Stimulated activated naive CD8-positive, alpha-beta T cell treated with anti-CD3 and anti-CD28 coated beads, Interleukin-15, amount 100 ng/mL, for 72 hours (primary cell): ENCODE data around the gene ADSS2.
"Not testable (repeated sequence)": the region's sequence is repeated elsewhere in the genome, so short reads cannot be mapped to it uniquely, and the experiment has no call there.

ENCODE experiments used
- ATAC-seq: fragments of 150-1000 bp; cut with Tn5 transposase; 2 replicates; pipeline ENCODE4 v1.10.0; 2021; ENCODE audit warnings: mild to moderate bottlenecking, moderate library complexity
- DNase-seq, 2 donors: peaks; one replicate each; pipeline ENCODE4 v3.0.0; 2021 to 2022
- H3K27ac Mint-ChIP-seq, 2 donors: one replicate each; pipeline ENCODE4 v1.8.0; 2022; ENCODE audit warnings: mild to moderate bottlenecking in 2 of 2, mixed read lengths in 2 of 2, moderate library complexity in 2 of 2
- H3K27me3 Mint-ChIP-seq: one replicate; pipeline ENCODE4 v1.8.0; 2022; ENCODE audit warnings: mixed read lengths
- H3K4me1 Mint-ChIP-seq: one replicate; pipeline ENCODE4 v1.8.0; 2022; ENCODE audit warnings: mild to moderate bottlenecking, mixed read lengths
- H3K4me3 Mint-ChIP-seq, 2 donors: one replicate each; pipeline ENCODE4 v1.8.0; 2022; ENCODE audit warnings: mild to moderate bottlenecking in 2 of 2, mixed read lengths in 2 of 2, moderate library complexity in 1 of 2
- H3K9me3 Mint-ChIP-seq, 2 donors: one replicate each; pipeline ENCODE4 v1.8.0; 2022; ENCODE audit warnings: mixed read lengths in 2 of 2

The ADSS2 gene

DNA sequence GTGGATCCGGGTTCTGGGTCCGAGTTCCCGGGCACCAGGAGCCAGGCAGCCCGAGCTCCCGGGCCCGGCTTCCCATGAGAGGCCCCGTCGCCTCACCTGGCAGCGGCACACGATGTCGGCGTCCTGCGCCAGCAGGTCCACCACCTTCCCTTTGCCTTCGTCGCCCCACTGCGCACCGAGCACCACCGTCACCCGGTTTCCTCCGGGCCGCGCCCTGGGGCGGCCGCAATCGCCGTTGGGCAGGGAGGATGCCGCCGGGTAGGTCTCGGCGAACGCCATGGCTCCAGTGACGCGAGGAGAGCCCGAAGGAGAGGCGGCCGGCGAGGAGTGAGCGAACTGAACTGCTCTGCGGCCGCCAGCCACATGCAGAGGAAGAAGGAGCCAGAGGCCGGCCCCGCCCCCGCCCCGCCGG, at the start of gene ADSS2:
ADSS2 (minus strand) TSS at position 371 of the 412 bp plus-strand sequence; CDS start at position 279, 92 bp downstream.
- H3K27me3 Mint-ChIP-seq, result no peaks in the 10 kb centered on the region
- H3K4me1 Mint-ChIP-seq, result peaks cover 58% of the 10 kb centered on the region
- H3K27ac Mint-ChIP-seq, result peak within 1 kb of the TSS; percentile 98
- no peak for DNase-seq
- H3K4me3 Mint-ChIP-seq, result peak within 1 kb of the TSS; percentile 82 to 97
- H3K9me3 Mint-ChIP-seq, result no peaks in the 10 kb centered on the region
- ATAC-seq, result no peak

DNA sequence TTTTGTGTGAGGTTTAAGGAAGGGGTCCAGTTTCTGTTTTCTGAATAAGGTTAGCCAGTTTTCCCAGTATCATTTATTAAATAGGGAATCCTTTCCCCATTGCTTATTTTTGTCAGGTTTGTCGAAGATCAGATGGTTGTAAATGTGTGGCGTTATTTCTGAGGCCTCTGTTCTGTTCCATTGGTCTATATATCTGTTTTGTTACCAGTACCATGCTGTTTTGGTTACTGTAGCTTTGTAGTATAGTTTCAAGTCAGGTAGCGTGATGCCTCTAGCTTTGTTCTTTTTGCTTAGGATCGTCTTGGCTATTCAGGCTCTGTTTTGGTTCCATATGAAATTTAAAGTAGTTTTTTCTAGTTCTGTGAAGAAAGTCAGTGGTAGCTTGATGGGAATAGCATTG, 48.8 kb upstream of the ADSS2 start:
- ATAC-seq, DNase-seq, H3K27me3 Mint-ChIP-seq, H3K27ac Mint-ChIP-seq, H3K4me3 Mint-ChIP-seq, H3K4me1 Mint-ChIP-seq, H3K9me3 Mint-ChIP-seq: not testable (repeated sequence)

DNA sequence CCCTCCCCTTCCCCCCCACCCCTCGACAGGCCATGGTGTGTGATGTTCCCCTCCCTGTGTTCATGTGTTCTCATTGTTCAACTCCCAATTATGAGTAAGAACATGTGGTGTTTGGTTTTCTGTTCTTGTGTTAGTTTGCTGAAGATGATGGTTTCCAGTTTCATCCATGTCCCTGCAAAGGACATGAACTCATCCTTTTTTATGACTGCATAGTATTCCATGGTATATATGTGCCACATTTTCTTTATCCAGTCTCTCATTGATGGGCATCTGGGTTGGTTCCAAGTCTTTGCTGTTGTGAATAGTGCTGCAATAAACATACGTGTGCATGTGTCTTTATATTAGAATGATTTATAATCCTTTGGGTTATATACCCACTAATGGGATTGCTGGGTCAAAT, 47.8 kb upstream of the ADSS2 start:
- ATAC-seq, H3K27me3 Mint-ChIP-seq, H3K9me3 Mint-ChIP-seq, H3K27ac Mint-ChIP-seq, DNase-seq, H3K4me1 Mint-ChIP-seq, H3K4me3 Mint-ChIP-seq: not testable (repeated sequence)

DNA sequence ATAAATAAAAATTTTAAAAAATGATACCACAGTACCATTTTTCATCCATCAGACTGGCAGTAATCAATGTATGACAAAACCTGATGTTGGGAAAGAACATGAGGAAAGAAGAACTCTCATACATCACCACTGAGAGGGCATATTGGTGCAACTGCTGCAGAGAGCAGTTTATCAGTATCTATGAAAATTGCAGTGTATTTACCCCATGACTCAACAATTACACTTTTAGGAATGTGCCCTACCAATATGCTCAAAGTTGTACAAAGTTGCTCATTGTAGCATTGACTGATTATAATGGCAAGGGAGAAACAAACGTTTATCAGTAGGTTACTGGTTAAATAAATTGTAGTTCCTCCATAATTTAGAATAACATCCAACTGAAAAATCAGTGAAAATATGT, 46.1 kb upstream of the ADSS2 start:
- no peak for ATAC-seq
- no peaks in the 10 kb centered on the region for H3K27me3 Mint-ChIP-seq
- H3K4me1 Mint-ChIP-seq, result no peaks in the 10 kb centered on the region
- no peak overlapping the region for H3K4me3 Mint-ChIP-seq
- H3K27ac Mint-ChIP-seq, result no peak overlapping the region
- no peak for DNase-seq
- peaks cover 5 to 8% of the 10 kb centered on the region in 2 donors for H3K9me3 Mint-ChIP-seq

DNA sequence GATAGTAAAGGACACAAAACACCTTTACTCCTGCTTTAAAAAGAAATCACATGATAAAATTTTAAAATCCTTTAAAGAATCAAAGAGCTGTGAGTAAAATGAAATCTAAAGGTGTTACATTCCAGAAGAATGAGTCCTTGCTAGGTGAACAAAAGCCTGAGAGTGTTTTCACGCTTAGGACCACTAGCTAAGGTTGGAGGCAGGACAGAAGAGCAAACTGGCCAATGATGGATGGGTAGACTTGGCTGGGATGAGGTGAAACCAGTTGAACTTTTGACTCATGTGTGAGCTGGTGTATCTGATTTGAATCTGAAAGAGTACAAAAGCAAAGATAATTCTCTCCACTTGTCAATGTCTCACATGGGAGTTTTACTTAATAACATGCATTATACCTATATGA, 44.5 kb upstream of the ADSS2 start:
- Mint-ChIP-seq H3K27me3 (no peaks in the 10 kb centered on the region), H3K9me3 (peaks cover 5 to 13% of the 10 kb centered on the region in 2 donors), H3K4me3 (no peak overlapping the region), H3K4me1 (no peaks in the 10 kb centered on the region), H3K27ac (no peak overlapping the region)
- no peak for DNase-seq
- ATAC-seq, result no peak

DNA sequence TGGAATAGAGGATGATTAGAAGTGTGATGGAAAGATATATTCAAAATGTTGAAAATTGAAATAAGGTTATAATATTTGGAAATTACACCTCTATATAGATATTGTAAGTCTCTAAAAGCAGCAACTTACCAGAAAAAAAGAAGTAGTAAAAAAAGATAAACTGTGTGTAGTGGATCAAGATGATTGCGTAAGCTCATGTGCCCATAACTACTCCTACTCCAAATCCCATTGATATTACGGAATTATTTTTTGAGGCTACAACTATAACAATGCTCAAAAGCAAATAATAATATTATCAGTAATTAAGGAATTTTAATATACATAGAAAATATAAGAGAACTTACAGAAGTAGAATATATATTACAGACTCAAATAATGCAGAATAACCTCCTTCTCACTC, 42.9 kb upstream of the ADSS2 start:
- H3K27me3 Mint-ChIP-seq, result no peaks in the 10 kb centered on the region
- ATAC-seq, result no peak
- peaks cover 0 to 6% of the 10 kb centered on the region in 2 donors for H3K9me3 Mint-ChIP-seq
- no peak for DNase-seq
- H3K27ac Mint-ChIP-seq, result no peak overlapping the region
- H3K4me1 Mint-ChIP-seq, result no peaks in the 10 kb centered on the region
- H3K4me3 Mint-ChIP-seq, result no peak overlapping the region

DNA sequence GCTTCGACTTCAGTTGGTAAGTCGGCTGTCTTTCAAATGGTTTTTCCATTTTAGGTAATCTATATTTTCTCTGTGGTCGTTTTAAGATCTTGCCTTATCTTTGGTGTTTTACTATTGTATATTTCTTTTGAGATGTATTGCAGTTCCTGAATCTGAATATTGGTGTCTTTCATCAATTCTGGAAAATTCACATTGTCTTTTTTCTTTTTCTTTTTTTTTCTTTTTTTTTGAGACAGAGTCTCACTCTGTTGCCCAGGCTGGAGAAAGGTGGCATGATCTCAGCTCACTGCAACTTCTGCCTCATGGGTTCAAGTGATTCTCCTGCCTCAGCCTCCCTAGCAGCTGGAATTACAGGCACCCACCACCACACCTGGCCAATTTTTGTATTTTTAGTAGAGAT, 33.3 kb upstream of the ADSS2 start:
- not testable (repeated sequence) for DNase-seq, H3K4me3 Mint-ChIP-seq, H3K4me1 Mint-ChIP-seq, H3K9me3 Mint-ChIP-seq, H3K27ac Mint-ChIP-seq, H3K27me3 Mint-ChIP-seq, ATAC-seq

DNA sequence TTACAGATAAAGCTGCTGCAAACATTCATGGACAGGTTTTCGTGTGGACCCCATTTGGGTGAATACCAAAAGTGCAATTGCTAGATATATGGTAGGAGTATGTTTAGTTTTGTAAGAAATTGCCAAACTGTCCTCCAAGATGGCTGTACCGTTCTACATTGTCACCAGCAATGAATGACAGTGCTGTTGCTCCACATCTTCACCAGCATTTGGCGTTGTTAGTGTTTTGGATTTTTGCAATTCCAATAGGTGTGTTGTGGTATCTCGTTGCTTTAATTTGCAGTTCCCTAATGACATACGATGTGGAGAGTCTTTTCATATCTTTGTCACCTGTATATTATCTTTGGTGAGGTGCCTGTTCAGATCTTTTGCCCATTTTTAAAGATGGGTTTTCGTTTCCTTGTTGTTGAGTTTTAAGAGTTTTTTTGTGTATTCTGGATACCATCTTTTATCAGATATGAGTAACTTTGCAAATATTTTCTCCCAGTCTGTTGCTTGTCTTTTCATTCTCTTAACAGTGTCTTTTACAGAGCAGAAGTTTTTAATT, 21.4 kb upstream of the ADSS2 start:
- H3K4me1 Mint-ChIP-seq, result no peaks in the 10 kb centered on the region
- no peak overlapping the region for H3K4me3 Mint-ChIP-seq
- H3K27me3 Mint-ChIP-seq, result no peaks in the 10 kb centered on the region
- peaks cover 0 to 7% of the 10 kb centered on the region in 2 donors for H3K9me3 Mint-ChIP-seq
- ATAC-seq (no peak), DNase-seq (no peak)
- H3K27ac Mint-ChIP-seq, result no peak overlapping the region

DNA sequence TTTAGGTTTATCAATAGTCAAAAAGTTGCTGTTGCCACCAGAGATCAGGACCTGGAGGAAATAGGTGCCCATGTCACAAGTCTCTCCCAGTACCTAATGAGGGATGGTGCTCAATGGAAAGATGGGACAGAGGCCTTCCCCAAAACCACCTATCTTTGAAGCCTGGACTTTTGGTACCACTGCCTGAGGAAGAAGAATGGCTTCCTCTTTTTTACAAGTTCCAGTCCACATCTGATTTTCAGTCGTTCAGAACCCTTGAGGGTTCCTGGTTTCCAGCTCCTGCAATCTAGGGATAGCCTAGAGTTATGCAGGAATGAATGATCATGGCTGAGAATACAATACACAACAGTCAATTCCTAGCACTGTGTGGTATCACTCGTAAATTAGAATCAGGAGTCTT, 15.0 kb upstream of the ADSS2 start:
- peaks cover 3% of the 10 kb centered on the region for H3K4me1 Mint-ChIP-seq
- no peaks in the 10 kb centered on the region for H3K27me3 Mint-ChIP-seq
- ATAC-seq (no peak), DNase-seq (no peak)
- no peak overlapping the region for H3K27ac Mint-ChIP-seq
- no peaks in the 10 kb centered on the region for H3K9me3 Mint-ChIP-seq
- H3K4me3 Mint-ChIP-seq, result no peak overlapping the region

DNA sequence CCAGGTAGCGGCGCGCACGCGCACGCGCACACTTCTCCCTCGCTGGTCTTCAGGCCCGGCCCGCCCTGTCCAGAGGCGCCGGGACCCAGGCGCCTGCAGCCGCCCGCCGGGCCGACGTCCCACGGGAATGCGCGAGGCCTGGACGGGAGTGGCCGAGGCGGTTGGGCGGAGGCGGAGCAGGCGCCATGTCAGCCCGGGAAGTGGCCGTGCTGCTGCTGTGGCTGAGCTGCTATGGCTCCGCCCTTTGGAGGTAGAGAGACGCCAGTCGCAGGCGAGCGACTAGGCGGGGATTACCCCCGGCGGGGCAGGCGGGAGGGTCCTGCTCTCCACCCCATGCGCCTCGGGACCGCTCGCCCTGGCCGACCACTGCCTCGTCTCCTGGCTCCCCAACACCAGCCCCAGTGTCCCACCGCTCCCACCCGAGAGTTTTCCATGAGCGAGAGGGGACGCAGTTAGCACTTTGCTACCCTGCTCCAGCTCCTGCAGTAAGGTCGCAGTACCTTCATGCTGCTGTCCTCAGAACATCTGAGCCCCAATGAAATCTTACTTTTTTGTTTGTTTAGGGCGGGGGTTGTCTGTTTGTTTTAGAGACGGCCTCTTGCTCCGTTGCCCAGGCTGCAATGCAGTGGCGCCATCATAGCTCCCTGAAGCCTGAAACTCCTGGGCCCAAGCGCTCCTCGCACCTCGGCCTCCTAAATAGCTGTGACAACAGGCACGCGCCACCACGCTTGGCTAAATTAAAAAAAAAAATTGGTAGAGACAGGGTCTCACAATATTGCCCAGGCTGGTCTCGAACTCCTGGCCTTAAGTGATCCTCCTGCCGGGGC, 9.7 kb upstream of the ADSS2 start, which contains the start of gene CATSPERE:
CATSPERE (plus strand) TSS at position 29 of the 827 bp plus-strand sequence; CDS start at position 186, 157 bp downstream.
- peak within 1 kb of the TSS; percentile 88 to 95 for H3K4me3 Mint-ChIP-seq
- peaks cover 22% of the 10 kb centered on the region for H3K4me1 Mint-ChIP-seq
- ATAC-seq (peak; percentile 97), DNase-seq (peak; percentile 73 to 80)
- H3K27ac Mint-ChIP-seq, result peak within 1 kb of the TSS; percentile 65 to 96
- peaks cover 0 to 4% of the 10 kb centered on the region in 2 donors for H3K9me3 Mint-ChIP-seq
- no peaks in the 10 kb centered on the region for H3K27me3 Mint-ChIP-seq

DNA sequence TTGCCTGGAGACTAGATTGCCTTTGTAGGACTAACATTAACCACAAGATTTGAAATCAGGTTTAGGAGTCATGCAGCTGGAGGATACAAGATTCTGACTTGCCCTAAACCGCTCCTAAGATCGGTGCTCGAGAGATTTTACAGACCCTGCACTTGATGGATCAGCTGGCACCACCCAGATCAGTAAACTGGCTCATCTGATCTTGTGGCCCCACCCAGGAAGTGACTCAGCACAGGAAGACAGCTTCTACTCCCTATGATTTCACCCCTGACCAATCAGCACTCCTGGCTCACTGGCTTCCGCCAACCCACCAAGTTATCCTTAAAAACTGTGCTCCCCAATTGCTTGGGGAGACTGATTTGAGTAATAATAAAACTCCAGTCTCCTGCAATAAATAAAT, 8.5 kb upstream of the ADSS2 start:
- H3K4me3 Mint-ChIP-seq, result peak overlapping the region; percentile 35 to 63
- no peak for ATAC-seq
- DNase-seq, result peak in 1 of 2 donors; percentile 45
- H3K27ac Mint-ChIP-seq, result peak overlapping the region in 1 of 2 donors; percentile 34
- no peaks in the 10 kb centered on the region for H3K27me3 Mint-ChIP-seq
- H3K9me3 Mint-ChIP-seq, result peaks cover 0 to 4% of the 10 kb centered on the region in 2 donors
- peaks cover 22% of the 10 kb centered on the region for H3K4me1 Mint-ChIP-seq

DNA sequence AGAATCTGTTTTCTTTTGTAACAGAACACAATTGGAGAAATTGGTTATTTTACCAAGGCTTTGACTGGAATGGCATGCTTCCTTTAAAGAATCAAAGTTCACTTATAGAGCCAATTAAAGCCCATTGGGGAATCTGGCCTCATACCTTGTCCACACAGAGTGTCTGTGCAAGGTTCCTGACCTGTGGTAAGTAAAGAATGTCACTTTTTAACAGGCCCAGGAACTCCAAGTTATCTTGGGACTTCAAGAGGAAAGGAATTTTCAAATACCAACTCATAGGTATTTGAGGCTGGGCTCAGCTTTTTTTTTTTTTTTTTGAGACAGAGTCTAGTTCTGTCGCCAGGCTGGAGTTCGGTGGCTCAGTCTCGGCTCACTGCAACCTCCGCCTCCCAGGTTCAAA, 7.1 kb upstream of the ADSS2 start:
- H3K27ac Mint-ChIP-seq, result no peak overlapping the region
- peaks cover 30% of the 10 kb centered on the region for H3K4me1 Mint-ChIP-seq
- no peak overlapping the region for H3K4me3 Mint-ChIP-seq
- ATAC-seq, result no peak
- H3K27me3 Mint-ChIP-seq, result no peaks in the 10 kb centered on the region
- peaks cover 0 to 4% of the 10 kb centered on the region in 2 donors for H3K9me3 Mint-ChIP-seq
- DNase-seq, result no peak

DNA sequence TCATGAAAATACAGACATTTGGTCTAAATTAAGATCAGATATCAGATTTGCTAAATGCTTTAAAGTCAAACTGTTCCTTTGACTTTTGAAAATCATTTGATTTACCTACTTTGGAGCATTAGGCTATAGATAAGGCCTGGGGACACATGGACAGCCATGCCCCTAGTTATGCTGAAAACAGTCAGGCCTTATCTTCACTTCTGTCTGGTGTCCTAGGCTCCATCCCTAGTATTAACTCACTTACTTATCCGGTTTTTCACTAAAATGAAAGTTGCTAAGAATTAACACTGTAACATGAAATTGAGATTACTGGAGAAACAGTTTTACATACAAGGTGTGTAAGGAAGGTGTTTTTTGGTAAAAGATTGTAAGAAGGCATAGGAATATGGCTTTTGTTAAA, 4.9 kb upstream of the ADSS2 start:
- Mint-ChIP-seq H3K9me3 (peaks cover 0 to 4% of the 10 kb centered on the region in 2 donors), H3K27ac (no peak overlapping the region), H3K27me3 (no peaks in the 10 kb centered on the region), H3K4me1 (peaks cover 37% of the 10 kb centered on the region), H3K4me3 (no peak overlapping the region)
- DNase-seq, result no peak
- no peak for ATAC-seq

DNA sequence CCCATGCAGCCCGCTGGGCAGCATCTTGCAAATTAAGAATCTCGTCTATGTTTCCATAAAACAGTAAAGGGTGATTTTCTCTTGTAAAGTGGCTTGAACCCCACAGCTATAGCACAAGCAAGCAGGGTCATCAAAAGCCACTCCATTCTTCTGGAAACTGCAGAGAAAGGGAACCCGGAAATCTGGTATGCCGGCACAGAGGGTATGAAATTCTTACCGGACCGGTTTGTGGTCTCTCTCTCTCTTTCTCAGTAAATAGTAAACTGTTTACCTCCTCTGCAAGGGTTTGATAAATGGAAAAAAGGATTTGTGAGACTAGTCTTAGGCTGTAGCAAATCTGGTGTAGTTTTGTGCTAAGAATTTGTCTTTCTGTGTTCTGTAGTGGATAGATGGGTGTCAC, 2.7 kb upstream of the ADSS2 start:
- ATAC-seq (no peak), DNase-seq (no peak)
- H3K27me3 Mint-ChIP-seq, result no peaks in the 10 kb centered on the region
- H3K4me3 Mint-ChIP-seq, result no peak overlapping the region
- no peaks in the 10 kb centered on the region for H3K9me3 Mint-ChIP-seq
- no peak overlapping the region for H3K27ac Mint-ChIP-seq
- H3K4me1 Mint-ChIP-seq, result peaks cover 35% of the 10 kb centered on the region

DNA sequence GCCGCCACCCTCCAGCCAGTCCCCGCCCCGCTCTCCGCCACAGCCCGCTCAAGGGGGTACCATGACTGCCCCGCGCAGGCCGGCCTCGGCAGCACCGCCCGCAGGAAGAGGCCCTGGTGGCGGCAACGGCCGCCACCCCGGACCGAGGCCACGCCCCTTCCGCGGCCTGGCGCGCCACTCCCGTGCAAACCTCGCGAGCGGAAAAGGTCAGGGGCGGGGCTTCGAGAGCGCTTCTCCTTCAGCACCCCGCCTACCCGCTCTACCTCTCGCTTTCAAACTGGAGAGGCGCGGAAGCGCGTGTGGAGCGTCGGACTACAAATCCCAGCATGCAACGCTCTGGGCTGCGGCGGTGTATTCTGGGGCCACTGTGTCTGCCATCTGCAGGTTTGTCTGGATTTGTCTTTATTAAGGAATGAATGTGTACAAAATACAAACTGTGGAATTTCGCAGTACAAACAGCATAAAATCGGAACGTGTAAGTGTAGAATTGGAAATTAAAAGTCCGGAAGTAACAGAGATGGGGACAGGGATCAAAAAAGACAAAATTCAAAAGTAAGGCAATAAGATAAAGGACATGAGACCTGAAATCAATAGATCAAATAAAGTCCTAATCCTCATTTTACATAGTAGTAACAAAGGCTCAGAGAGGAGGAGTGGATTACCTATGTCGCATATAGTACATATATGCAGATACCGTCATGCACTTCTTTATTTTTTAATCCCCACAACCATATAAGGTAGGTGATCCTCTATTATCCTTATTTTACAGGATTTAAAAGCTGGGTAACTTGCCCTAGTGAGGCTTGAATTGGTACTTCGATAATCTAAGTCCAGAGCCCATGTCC, 464 bp upstream of the ADSS2 start:
- Mint-ChIP-seq H3K4me3 (peak overlapping the region; percentile 82 to 97), H3K27ac (peak overlapping the region; percentile 87 to 98)
- ATAC-seq, result peak; percentile 95

More for the DNA sequence above, 464 bp upstream of the ADSS2 start:
- DNase-seq, result peak; percentile 98 to 99
- peaks cover 54% of the 10 kb centered on the region for H3K4me1 Mint-ChIP-seq
- no peaks in the 10 kb centered on the region for H3K27me3 Mint-ChIP-seq
- no peaks in the 10 kb centered on the region for H3K9me3 Mint-ChIP-seq
